Activated CD8-positive, alpha-beta memory T cell treated with anti-CD3 and anti-CD28 coated beads for 36 hours (primary cell): ENCODE measurements around the gene COX19. TPM values are rescaled to one million over a fixed set of nuclear protein-coding genes. Genes with fewer than 3 reads are reported as not detected.

Experiments used
- CTCF ChIA-PET: fragments of 350-600 bp; sonication (Branson Sonifier 250); formaldehyde crosslinking; loops from one replicate; lab custom pipeline; 2021; ENCODE audit warnings: antibody characterized with exemption; lab: Charles Lee
- POLR2A ChIA-PET: fragments of 350-600 bp; sonication (Branson Sonifier 250); formaldehyde crosslinking; loops from one replicate; lab custom pipeline; 2021; ENCODE audit warnings: antibody characterized with exemption; lab: Charles Lee
- total RNA-seq, 2 experiments: library from RNA; stranded (reverse); gene quantifications; one replicate each; pipeline ENCODE4 v1.2.3, GENCODE V29; 2021

The COX19 gene
- total RNA-seq, 2 experiments from 2014 or later, result 18.2 to 20.3 TPM

- ChIA-PET POLR2A (interaction anchor here (1.2 kb wide), 1 partner anchor 34 kb away, joined by 3 read pairs; the partner anchor contains the start of gene COX19), CTCF (interaction anchor here (1.0 to 1.2 kb wide), 2 partner anchors 15 kb away, joined by 3 to 4 read pairs; no protein-coding TSS in a partner anchor)
These were observed 34.5 kb downstream of the COX19 start for GRCh38 chr7:940599-941408.

DNA sequence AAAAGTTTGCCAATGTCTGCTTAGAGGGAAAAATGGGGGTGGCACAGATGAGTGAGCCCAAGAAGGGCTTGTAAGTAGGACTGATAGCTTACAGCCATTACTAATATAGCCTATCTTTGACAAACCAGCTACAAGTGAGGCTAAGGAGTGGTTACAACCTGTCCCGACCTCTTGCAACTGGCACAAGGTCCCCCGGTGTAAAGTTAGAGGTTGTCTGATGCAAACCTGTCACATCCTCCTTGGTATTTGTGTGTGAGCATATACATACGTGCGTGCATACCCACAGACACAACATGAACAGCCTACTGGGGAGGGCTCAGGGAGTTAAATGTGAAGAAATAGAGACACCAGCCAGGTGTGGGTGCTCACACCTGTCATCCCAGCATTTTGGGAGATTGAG, 35.5 kb downstream of the COX19 start:
- CTCF ChIA-PET, result interaction anchor here (0.7 to 1.2 kb wide), 3 partner anchors 14 to 502 kb away, joined by 3 to 4 read pairs (median 3); no protein-coding TSS in a partner anchor
- POLR2A ChIA-PET, result no interaction called here

DNA sequence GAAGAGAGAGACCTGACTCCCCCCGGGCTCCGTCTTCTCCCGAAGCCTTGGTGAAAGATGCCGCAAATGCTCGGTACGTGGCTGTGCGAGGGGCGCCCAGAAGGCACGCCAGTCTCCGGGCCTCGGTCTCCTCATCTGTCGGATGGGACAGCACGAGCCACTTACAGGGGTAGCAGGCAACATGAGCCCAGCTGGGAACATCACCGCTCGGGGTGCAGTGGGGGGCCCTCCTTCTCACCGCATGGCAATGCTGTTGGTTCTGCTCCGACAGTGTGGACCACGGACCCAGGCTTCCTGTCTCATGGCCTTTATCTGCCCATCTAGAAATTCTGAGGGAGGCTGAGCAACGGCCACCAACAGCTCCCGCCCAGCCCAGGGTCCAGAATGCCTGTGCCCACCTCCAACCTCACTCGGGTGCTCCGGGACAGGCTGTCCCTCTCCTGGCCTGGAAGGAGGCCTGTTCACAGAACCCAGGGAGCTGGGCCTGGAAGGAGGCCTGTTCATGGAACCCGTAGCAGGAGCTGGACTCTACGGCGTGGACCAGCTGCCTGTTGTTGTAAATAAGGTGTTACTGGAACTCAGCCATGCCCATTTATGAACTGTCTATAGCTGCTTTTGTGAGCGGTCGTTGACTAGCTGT, 36.7 kb downstream of the COX19 start:
- ChIA-PET POLR2A (interaction anchor here (0.5 kb wide), 1 partner anchor 38 kb away, joined by 3 read pairs; no protein-coding TSS in a partner anchor), CTCF (interaction anchor here (1.1 to 1.9 kb wide), 4 partner anchors 10 to 31 kb away, joined by 3 to 5 read pairs (median 3); no protein-coding TSS in a partner anchor)

- ChIA-PET CTCF (interaction anchor here (1.4 to 1.9 kb wide), 2 partner anchors 15 to 16 kb away, joined by 3 to 5 read pairs; no protein-coding TSS in a partner anchor), POLR2A (no interaction called here)
These were observed 37.4 kb downstream of the COX19 start for GRCh38 chr7:937856-938484.

DNA sequence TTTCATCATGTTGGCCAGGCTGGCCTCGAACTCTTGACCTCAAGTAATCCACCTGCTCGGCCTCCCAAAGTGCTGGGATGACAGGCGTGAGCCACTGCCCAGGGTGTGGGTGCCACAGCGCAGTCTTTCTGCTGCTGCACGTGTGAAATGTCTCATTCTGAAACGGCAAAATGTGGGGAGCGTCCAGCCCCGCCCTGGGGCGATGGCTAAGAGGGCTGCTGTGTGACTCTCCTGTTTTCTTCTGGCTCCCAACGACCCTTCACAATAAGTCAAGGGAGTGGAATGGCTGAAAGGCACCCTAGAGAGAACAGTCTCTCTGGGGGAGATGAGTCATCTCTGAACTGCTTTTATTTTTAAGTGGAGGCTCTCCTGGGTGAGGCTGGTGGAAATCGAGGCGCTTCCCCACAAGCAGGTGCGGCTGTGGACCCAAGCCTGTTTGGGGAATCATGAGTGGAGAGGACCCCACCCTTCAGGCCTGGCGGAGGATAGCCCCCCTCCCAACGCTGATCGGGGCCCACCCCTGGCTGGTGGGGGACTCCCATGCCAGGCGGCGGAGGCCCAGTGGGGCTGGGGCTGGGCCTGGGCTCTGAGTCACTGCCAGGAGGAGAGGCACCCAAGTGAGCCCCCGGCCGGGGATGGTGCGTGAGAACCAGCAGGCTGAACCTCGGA, 38.8 kb downstream of the COX19 start:
- ChIA-PET POLR2A (no interaction called here), CTCF (no interaction called here)

- POLR2A ChIA-PET, result no interaction called here
These were observed 39.4 kb downstream of the COX19 start for GRCh38 chr7:935874-936385.

DNA sequence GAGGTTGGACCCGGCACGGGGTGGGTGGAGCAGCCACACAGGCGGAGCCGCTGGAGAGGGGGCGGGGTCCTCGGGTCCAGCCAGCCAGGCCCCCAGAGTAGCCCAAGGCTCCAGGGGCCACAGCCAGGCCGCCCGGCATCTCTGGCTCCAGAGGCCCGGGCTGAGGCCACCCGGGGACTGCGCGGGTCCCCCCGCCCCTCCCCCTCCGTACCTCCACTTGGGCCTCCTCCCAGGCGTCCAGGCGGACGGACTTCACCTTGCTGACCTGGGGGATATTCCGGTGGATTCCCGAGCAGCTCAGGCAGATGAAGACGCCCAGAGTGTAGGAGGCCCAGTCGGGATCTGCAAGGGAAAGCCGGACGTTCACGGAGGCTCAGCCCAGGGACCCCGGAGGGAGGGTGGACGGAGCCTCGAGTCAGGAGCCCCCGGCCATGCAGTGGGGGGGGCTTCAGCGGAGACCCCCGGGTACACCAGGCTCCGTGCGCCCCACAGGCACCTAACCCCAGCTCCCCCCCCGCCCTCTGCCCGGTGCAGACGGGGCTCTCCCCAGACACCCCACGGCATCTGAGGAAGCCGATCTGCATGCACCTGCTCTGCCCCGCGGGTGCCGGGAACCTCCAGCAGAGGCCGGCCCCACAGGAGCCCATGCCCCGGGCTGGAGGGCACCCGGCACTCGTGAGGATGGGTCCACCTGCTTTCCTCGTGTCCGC, 40.0 kb downstream of the COX19 start:
- CTCF ChIA-PET, result no interaction called here
- POLR2A ChIA-PET, result no interaction called here

More at GRCh38 chr7:935874-936385, 39.4 kb downstream of the COX19 start:
- CTCF ChIA-PET, result no interaction called here

GRCh38 chr7:934469-935163, 40.7 kb downstream of the COX19 start:
- CTCF ChIA-PET, result no interaction called here
- POLR2A ChIA-PET, result no interaction called here

DNA sequence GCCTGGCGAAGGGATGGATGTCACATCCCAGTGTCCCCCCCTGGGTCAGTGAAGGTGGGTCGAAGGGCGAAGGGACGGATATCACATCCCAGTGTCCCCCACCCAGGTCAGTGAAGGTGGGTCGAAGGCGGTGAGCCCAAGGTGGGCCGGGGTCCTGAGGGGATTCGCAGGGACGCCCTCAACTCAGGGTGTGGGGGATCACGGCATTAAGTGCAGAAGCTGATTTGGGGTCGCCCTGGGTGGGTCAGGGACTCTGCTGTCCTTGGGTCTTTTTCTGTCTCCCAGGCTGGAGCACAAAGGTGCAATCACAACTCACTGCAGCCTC, 42.7 kb downstream of the COX19 start:
- ChIA-PET CTCF (interaction anchor here (0.8 kb wide), 1 partner anchor 10 kb away, joined by 3 read pairs; no protein-coding TSS in a partner anchor), POLR2A (no interaction called here)

GRCh38 chr7:931871-932650, 43.3 kb downstream of the COX19 start:
- CTCF ChIA-PET, result no interaction called here
- POLR2A ChIA-PET, result no interaction called here

DNA sequence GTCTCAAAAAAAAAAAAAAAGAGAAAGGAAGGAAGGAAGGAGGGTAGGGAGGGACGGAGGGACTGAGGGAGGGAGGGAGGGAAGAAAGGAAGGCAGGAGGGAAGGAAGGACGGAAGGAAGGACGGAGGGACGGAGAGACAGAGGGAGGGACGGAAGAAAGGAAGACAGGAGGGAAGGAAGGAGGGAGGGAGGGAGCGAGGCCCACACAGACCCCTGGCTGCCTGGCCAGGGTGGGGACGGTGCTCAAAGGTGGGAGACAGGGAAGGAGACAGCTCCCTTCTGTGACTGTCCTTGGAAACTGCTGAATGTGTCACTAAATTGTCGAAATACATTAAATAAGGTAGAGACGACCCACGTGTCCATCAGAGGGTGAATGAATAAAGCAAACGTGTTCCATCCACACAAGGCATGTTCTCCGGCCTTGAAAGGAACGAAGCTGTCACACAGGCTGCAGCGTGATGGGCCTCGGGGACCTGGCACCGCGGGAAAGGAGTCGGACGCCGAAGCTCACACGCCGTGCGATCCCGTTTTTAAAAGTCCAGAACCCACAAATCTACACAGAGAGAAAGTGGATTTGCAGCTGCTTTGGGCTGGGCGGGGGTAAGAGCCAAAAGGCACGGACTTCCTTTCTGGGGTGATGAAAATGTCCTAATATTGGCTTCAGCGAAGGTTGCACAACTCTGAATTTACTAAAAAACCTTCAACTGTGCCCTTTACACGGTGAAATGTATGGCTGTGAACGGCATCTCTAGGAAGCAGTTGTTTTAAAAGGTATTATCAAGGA, 44.2 kb downstream of the COX19 start:
- CTCF ChIA-PET, result no interaction called here
- POLR2A ChIA-PET, result no interaction called here

GRCh38 chr7:929311-929711, 46.0 kb downstream of the COX19 start:
- ChIA-PET POLR2A (interaction anchor here (0.6 kb wide), 2 partner anchors 11 to 23 kb away, joined by 3 to 5 read pairs; no protein-coding TSS in a partner anchor), CTCF (interaction anchor here (0.9 to 1.5 kb wide), 3 partner anchors 10 to 64 kb away, joined by 3 to 4 read pairs (median 3); no protein-coding TSS in a partner anchor)

DNA sequence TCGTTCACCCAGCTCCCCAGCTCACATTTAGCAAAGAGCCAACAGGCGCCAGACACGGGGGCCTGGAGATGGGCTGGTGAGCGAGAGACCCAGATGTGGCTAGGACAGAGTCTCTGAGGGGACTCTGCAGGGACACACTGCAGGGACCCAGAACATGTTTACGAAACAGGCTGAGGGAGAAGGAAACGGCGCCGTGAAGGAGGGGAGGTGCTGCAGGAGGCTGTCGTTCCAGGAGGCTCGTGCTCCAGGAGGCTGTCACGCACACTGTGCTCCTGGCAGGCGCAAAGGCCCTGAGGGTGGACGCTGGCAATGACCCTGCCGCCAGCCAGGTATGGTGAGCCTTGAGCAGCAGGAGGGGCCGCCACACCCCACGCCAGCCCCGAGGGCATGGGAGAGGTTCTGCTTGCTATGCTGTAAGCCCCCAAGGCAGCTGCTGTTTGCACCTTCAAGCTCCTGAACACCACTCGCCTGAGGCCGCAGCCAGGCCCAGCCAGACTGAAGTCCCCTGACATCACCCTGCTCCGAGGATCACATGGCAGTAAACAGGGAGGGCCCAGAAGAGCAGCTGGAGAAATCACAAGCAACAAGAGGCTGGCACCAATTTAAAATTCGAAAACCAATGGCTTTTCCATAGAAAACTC, 48.2 kb downstream of the COX19 start:
- POLR2A ChIA-PET, result no interaction called here

DNA sequence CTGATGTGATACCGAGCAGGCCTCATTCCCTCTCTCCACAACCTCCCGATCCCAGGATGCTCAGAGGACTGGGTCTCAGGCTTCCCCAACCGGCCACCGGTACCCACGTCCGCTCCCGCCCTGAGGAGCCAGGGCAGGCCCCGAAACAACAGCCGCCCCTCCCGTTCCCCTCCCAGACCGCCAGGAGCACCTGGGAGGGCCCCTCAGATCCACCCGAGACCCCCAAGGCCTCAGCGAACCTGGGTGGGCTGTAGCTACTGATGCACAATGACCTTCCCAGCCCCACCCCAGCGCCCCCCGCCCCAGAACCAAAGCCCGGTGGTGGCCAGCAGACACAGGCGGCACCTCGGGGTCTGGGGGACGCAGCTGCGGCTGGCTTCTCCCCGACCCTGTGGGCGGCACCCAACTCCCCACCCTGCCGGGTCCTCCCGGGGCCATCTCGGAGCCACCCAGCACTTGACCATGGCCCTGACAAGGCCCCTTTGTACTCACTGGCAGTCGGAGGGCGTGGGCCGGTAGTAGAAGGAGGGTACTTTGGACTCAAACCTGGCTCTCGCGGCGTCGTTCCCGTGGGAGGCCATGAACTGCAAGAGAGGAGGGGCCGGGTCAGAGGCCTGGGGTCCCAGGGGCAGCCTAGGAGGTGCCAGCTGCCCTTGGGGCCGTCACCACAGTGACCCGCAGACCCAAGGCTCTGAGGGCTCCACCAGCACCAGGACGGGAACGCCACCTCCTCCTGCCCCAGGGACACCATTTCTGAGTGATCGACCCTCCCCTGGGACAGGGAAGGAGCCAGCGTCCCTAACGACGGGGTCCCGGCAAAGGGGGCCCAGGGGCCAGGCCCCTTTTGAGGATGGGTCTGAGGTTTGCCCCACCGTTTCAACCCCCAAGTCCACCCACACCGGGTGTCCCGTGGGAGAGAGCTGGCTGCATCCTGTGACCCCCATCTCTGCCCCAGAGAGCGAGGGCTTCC, 49.0 kb downstream of the COX19 start:
- CTCF ChIA-PET, result interaction anchor here (1.0 to 1.5 kb wide), 2 partner anchors 14 to 19 kb away, joined by 4 to 5 read pairs; no protein-coding TSS in a partner anchor
- POLR2A ChIA-PET, result interaction anchor here (1.7 kb wide), 1 partner anchor 26 kb away, joined by 4 read pairs; no protein-coding TSS in a partner anchor

More for the DNA sequence above, 48.2 kb downstream of the COX19 start:
- CTCF ChIA-PET, result interaction anchor here (1.1 kb wide), 1 partner anchor 16 kb away, joined by 5 read pairs; no protein-coding TSS in a partner anchor
